Erythroblast (primary cell): Measurements from ENCODE around the gene MYCBPAP.

Source experiments
- GATA1 ChIP-seq: IDR thresholded peaks from 2 replicates; pipeline ENCODE4 v1.6.1; 2011; ENCODE audit warnings: low read depth, mild to moderate bottlenecking, control low read depth, low read length, moderate library complexity
- POLR2A ChIP-seq: IDR thresholded peaks from 2 replicates; pipeline ENCODE4 v1.6.1; 2011; ENCODE audit warnings: mild to moderate bottlenecking, low read length

GRCh38 chr17:50546701-50547034 is 38.4 kb downstream of the MYCBPAP start:
- no peak for TF ChIP-seq POLR2A
- no peak for TF ChIP-seq GATA1
